Measurements from ENCODE around the gene ATF6. TPM values are rescaled to one million over a fixed set of nuclear protein-coding genes. Genes with fewer than 3 reads are reported as not detected.

The ATF6 gene
- total and polyA plus RNA-seq, 9 of the 15 experiments (the other 6 are each of a cell fraction or from before 2014, with no cell fraction given): 11.7 to 32.4 (median 20.4) TPM

- TF ChIP-seq CBX3 (IDR thresholded peaks at IDR 0.05; ENCODE audit: borderline replicate concordance in 1 of 2, low read length in 2 of 2): no peak
- TF ChIP-seq NCOA6 (IDR thresholded peaks at IDR 0.05): no peak
- no peak for TF ChIP-seq PML (IDR thresholded peaks at IDR 0.05; ENCODE audit: low read length)
- no peak for TF ChIP-seq HDAC3 (IDR thresholded peaks at IDR 0.05; ENCODE audit: borderline replicate concordance, partially characterized antibody)
- TF ChIP-seq SRSF3 (IDR thresholded peaks at IDR 0.05; ENCODE audit: insufficient read depth, low read length): no peak
Measured at GRCh38 chr1:161784968-161785367, 18.8 kb downstream of the ATF6 start (continued).

GRCh38 chr1:161787355-161787754 lies 21.2 kb downstream of the ATF6 start:
- Histone ChIP-seq H3K27ac (ENCODE audit: extremely low read depth, low read depth, low read length) (no peak overlapping the region), H3K4me3 (no peak overlapping the region), H3K9me3 (replicated peaks; ENCODE audit: control insufficient read depth, insufficient read depth, low read depth, low read length) (no peaks in the 10 kb centered on the region), H3K4me2 (ENCODE audit: insufficient read depth, low read length) (no peak overlapping the region), H2AFZ (ENCODE audit: low read depth, low read length) (no peak overlapping the region), H3K9ac (ENCODE audit: insufficient read depth in 1 of 2, low read depth in 2 of 2, low read length in 2 of 2) (no peak overlapping the region), H3K4me1 (replicated peaks in 1 of 2; ENCODE audit: control insufficient read depth in 2 of 2, insufficient read depth in 2 of 2, low read length in 2 of 2) (no peaks in the 10 kb centered on the region; a peak in 1 of 5 replicates), H3K36me3 (ENCODE audit: control insufficient read depth, insufficient read depth, low read length) (peaks cover 74% of the 10 kb centered on the region), H3K79me2 (ENCODE audit: control insufficient read depth, insufficient read depth, low read length) (no peaks in the 10 kb centered on the region), H4K20me1 (replicated peaks; ENCODE audit: control insufficient read depth, insufficient read depth, low read length) (0 out of 2 replicates have a peak, but pooled peaks cover 3% of the 10 kb centered on the region), H3K9me1 (ENCODE audit: control insufficient read depth, insufficient read depth, low read length) (no peaks in the 10 kb centered on the region), H3K27me3 (ENCODE audit: control insufficient read depth in 2 of 2, insufficient read depth in 2 of 2, low read length in 2 of 2) (no peaks in the 10 kb centered on the region)
- FAIRE-seq: no peak
- ChIA-PET POLR2A (no interaction called here), CTCF (ENCODE audit: low intra/inter-chr PET ratio) (no interaction called here)
- in situ Hi-C loops (cut with MboI) (no loop called here), intact Hi-C loops (cut with micrococcal nuclease) (no loop called here)
- ATAC-seq: no peak
- no peak for TF ChIP-seq ZNF133 (CRISPR knock-in tag; IDR thresholded peaks at IDR 0.05)
- no peak for TF ChIP-seq ZNF212 (CRISPR knock-in tag; IDR thresholded peaks at IDR 0.05)
- no peak for TF ChIP-seq RBM25 (IDR thresholded peaks at IDR 0.05; ENCODE audit: low read depth, low read length, severe bottlenecking)
- TF ChIP-seq CTCF (IDR thresholded peaks at IDR 0.05 in 2 of 3, conservative IDR thresholded peaks at IDR 0.05 in 1 of 3; ENCODE audit: insufficient read depth in 2 of 3, low read depth in 1 of 3, low read length in 3 of 3): 0 out of 6 replicates have a peak, but pooled peaks of 2 of the 3 experiments have one; percentile 22 to 25
- 92% methylated on average over 4 of the region's 4 CpGs for WGBS (ENCODE audit: insufficient coverage, low coverage, missing lambda C conversion rate)
- DNase-seq (ENCODE audit: extremely low read depth in 1 of 4, low spot score in 3 of 4): no peak
- BruUV-seq (replicated peaks): no TSS peak
